NCI-H226 (cell line): ENCODE measurements around the gene MLN.

Experiments
- DNase-seq: peaks from one replicate; pipeline ENCODE4 v3.0.0-alpha.2; 2015

Gene MLN

DNA sequence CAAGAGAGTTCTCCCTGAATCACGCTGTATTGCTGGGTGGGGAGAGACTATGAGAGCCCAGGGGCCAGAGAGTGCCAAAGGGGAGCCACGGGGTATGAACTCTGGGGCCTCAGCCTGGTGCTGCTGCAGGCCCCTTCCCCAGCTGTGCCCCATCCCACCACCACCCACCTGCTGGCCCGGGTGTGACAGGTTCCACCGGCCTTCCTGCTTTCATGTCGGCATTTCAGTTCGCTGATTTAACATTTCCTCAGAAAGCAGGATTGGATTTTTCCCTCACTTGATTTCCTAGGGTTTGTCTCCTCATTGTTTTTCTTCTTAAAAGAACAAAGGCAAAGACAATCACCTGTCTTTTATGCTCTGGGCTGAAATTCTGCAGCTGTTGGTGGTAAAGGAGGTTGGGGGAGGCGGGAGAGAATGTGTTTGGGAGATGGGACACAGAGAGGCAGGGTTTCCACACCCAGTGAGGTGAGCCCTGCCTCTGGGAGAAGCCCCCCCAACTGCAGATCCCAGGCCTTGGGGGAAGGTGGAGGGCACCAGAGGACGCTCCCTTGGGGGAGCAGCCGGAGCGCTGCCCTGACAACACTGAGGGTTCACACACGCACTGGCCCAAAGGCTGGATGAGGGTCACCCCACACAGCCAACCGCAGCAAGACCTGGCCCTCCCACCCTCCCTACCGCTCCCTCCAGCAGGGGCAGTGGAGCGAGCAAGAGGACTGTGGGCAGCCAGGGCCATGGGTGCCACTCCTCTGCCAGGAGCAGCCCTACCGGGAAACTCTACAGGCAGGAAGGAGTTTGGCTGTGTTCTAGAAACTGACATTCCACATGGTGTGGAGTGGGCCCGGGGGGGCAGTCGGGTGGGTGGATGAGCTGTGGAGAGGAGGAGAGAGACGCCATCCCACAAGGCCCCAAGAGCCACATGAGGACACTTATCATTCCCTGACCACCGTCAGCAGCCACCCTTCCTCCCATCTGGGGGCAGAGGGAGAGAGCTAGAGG is 10.5 kb upstream of the MLN start:
- no peak for DNase-seq

- DNase-seq: no peak
These were observed 9.6 kb upstream of the MLN start for GRCh38 chr6:33813246-33813904.

- DNase-seq: peak; percentile 31
These were observed 8.9 kb upstream of the MLN start for GRCh38 chr6:33812669-33813068.

GRCh38 chr6:33809594-33809993 is 5.8 kb upstream of the MLN start:
- DNase-seq: no peak

DNA sequence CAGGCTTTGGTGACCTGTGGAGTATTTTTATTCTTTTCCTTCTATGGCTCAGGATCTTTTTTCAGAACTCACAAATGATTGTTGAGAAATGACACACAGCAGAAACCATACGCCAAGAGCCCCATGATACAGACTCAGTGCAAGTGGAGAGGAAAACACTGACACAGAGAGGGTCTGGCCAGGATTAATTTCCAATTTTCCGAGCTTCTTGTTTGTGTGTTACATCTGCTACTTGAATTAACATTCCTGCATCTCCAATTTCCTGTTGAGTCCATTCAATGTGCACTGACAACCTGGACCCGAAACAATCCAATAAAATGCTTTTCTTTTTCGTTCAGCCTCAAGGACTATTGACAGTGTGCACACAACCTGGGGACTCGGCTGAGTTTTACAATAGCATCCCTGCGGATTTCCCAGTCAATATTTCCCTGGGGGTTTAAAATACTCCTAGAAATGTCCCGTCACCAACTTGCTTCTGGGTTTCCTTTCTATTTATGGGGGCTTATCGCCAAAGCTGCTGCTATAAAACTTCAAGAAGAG is 4.9 kb upstream of the MLN start:
- DNase-seq: no peak

DNA sequence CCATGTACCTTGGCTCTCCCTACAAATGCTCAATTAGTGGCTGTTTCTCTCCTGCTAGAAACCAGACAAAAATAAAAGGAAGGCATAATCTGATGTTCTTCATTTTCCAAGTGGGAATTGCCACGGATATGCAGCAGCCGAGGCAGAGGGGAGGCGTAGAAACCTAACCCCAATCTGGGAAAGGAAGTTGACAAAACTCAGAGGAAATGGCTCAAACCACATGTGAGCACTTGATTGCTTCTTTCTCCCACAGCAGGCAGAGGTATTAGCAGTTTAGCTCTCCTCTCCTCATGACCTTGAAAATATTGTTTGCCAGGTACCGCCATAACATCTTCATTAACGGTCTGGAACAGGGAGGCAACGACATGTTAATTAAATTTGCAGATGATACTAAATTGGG is 3.8 kb upstream of the MLN start:
- DNase-seq: no peak

- DNase-seq: no peak
These were observed 3.0 kb upstream of the MLN start for GRCh38 chr6:33806841-33807240.

DNA sequence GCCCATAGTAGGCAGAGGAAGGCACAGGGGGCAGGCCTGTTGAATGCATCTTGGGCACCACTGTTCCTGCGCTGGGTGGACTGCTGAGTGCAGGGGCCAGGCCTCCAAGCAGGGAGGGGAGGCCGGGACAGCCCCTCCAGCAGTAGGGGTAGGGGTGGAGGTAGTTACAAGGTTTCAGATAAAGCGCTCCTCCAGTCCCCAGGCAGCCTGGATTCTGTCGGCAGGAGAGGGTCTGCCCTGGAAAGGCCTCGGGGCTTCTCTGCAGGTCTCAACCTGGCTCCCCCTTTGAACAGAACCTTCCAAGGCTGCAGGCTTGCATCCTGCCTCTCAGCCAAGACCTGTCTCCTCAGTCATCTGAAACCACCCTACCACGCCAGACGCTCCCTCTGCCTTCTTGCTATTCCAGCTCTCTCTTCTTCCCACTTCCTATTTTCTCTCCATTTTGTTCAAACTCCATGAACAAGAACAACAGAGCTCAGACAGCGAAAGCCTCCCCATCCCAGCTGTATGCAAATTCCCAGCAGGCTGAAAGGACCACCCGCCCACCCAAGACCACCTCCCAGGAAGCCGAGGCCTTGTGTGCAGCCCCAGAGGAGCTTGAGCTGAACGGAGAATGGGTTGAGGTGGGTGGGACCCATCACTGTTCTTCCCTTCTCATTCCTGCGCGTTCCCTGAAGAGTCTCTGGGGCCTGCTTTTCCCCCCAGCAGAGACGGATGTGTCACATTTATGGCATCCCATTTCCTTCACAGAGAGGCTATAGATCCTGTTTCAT is 1.4 kb downstream of the MLN start:
- no peak for DNase-seq

DNA sequence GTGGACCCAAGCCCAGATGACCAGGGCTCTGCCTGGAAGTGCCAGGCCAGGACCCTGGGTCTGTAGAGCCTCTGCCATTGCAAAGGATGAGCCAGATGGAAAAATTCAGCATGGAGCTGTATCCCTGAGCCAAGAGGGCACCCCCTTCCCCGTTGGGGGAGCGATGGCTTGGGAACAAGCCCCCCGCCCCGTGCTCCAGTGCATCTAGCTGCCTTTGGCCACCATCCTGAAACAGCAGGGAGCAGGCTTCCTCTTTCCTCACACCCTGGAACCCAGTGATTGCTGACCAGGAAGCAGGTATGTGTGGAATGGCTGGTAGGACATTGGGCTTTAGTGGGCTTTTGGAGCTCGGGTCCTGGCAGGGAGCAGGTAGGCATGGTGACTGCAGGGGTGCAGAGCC is 2.2 kb downstream of the MLN start:
- DNase-seq: no peak

GRCh38 chr6:33800248-33800969 is 3.4 kb downstream of the MLN start:
- DNase-seq: no peak

DNA sequence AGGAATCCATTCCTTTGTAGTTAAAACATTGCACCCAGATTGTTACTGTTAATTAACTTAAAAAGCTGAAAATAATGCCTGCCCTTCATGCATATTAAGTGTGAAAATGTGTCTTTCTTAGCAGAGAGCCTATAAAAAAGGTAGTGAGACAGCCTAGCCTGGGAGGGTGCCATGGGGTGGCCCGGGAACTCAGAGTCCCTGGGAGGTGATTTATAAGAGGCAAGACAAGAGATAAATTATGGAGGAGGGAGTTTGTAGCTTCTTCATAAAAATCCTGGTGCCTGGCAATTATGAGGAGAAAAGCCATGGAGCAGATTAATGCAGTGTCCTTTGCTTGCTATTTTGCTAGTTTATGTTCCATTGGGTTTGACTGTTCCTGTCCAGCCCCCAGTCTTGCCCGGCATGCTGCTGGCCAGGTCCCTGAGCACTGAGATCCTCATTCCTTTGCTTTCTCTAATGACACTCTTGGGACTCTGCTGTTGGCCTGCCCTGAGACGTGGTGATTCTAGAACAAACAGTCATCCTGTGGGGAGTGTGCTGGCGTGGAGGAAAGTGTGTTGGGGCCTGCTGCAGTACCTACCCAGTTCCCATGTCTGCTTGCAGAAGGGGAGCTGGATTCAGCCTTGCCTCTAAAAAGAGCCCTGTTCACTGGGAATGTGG is 4.2 kb downstream of the MLN start:
- DNase-seq: no peak

- DNase-seq: no peak
These were observed 5.4 kb downstream of the MLN start for GRCh38 chr6:33798343-33798848.

- no peak for DNase-seq
These were observed 6.0 kb downstream of the MLN start for GRCh38 chr6:33797626-33798342.

- DNase-seq: no peak
These were observed 8.7 kb downstream of the MLN start for GRCh38 chr6:33794910-33795623.

DNA sequence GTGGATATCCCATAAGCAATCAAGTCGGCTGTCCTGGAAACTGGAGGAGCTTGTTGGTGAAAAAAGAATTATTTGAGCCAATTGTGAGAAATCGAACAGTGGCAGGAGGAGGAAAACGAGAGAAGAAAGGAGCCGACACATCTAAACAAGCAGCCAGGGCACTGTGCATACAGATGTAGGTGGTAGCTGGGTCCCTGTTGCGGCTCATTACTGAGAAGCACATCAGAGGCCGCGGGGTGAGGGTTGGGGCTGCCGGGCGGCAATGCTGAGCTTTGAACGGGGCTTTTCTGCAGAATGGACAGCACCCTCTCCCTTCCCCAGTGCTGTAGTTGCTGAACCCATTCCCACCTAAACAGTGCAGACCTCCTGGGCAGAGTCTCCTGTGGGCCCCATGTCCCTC is 10.8 kb downstream of the MLN start:
- no peak for DNase-seq

DNA sequence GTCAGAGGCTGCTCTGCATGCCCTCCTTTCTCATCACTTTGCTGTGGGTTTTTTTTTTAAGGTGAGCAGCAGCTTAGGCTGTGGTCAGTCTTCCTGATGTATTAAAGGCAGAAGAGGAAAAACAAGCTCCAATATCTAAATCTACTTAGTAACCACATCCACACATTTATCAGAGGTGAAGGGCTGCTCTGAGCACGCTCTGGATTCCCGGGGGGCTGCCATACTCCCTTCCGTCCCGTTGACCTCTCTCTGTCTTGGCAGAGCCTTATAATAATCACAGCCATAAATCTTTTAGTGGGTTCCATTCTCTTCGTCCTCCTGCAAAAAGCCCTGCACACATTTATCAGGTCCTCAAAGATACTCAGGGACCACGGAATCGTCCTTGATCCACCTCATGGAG is 12.2 kb downstream of the MLN start:
- no peak for DNase-seq

GRCh38 chr6:33790910-33791309 is 12.9 kb downstream of the MLN start:
- no peak for DNase-seq

- no peak for DNase-seq
These were observed 13.4 kb downstream of the MLN start for GRCh38 chr6:33790379-33790778.

- DNase-seq: no peak
These were observed 14.3 kb downstream of the MLN start for GRCh38 chr6:33789550-33789895.
